ENCODE measurements around the gene HEXIM2. TPM values are rescaled to one million over a fixed set of nuclear protein-coding genes. Genes with fewer than 3 reads are reported as not detected.

HEXIM2 gene
- total and polyA plus RNA-seq, 2 of the 13 experiments (the other 11 are each of a cell fraction or from before 2014, with no cell fraction given): 27.1 to 32.4 TPM

GRCh38 chr17:45149037-45149668 lies 12.5 kb upstream of the HEXIM2 start (continued):
- TF ChIP-seq POLR2A (IDR thresholded peaks at IDR 0.05; ENCODE audit: insufficient read depth in 1 of 2, low read depth in 2 of 2, low read length in 2 of 2) (peak in 1 of 2 experiments; percentile 34; a peak in 2 of 4 replicates), SRSF9 (IDR thresholded peaks at IDR 0.05; ENCODE audit: borderline replicate concordance, insufficient read depth, low read depth, low read length, poor library complexity, severe bottlenecking) (no peak), ATRX (CRISPR knock-in tag; IDR thresholded peaks at IDR 0.05; ENCODE audit: borderline replicate concordance) (no peak), TFAP4 (IDR thresholded peaks at IDR 0.05; ENCODE audit: borderline replicate concordance, low read depth) (no peak; the same call in 1 of the 2 replicates), ZFP62 (CRISPR knock-in tag; IDR thresholded peaks at IDR 0.05) (no peak), FOXA1 (IDR thresholded peaks at IDR 0.05) (no peak), FOXA1 (CRISPR knock-in tag; IDR thresholded peaks at IDR 0.05) (peak; percentile 50), SAP130 (CRISPR knock-in tag; IDR thresholded peaks at IDR 0.05; ENCODE audit: low read depth) (peak; percentile 80), ZSCAN9 (CRISPR knock-in tag; IDR thresholded peaks at IDR 0.05; ENCODE audit: borderline replicate concordance) (peak; percentile 72), ZNF713 (CRISPR knock-in tag; IDR thresholded peaks at IDR 0.05) (no peak), PAX8 (CRISPR knock-in tag; IDR thresholded peaks at IDR 0.05; ENCODE audit: borderline replicate concordance) (no peak), ZMYM4 (CRISPR knock-in tag; IDR thresholded peaks at IDR 0.05) (no peak), ZNF274 (CRISPR knock-in tag; IDR thresholded peaks at IDR 0.05) (no peak), ZNF580 (CRISPR knock-in tag; IDR thresholded peaks at IDR 0.05; ENCODE audit: borderline replicate concordance, low read depth) (no peak; the same call in 1 of the 2 replicates), YEATS4 (CRISPR knock-in tag; IDR thresholded peaks at IDR 0.05; ENCODE audit: borderline replicate concordance) (no peak; the same call in 1 of the 2 replicates), ETV5 (CRISPR knock-in tag; IDR thresholded peaks at IDR 0.05; ENCODE audit: borderline replicate concordance) (peak; percentile 48), SP4 (CRISPR knock-in tag; IDR thresholded peaks at IDR 0.05) (0 out of 2 replicates have a peak, but pooled peaks have one; percentile 3), ZNF350 (CRISPR knock-in tag; IDR thresholded peaks at IDR 0.05; ENCODE audit: borderline replicate concordance, low read depth) (peak; percentile 37; the same call in 1 of the 2 replicates), PHF5A (CRISPR knock-in tag; IDR thresholded peaks at IDR 0.05; ENCODE audit: low read depth, unreplicated experiment) (peak; percentile 84), ZNF484 (CRISPR knock-in tag; IDR thresholded peaks at IDR 0.05; ENCODE audit: borderline replicate concordance, low read depth) (no peak), ZNF782 (CRISPR knock-in tag; IDR thresholded peaks at IDR 0.05; ENCODE audit: borderline replicate concordance) (0 out of 2 replicates have a peak, but pooled peaks have one; percentile 9), HCFC1 (IDR thresholded peaks at IDR 0.05; ENCODE audit: low read depth, low read length) (no peak), BCL6 (CRISPR knock-in tag; IDR thresholded peaks at IDR 0.05) (peak; percentile 89), ZBTB1 (CRISPR knock-in tag; IDR thresholded peaks at IDR 0.05; ENCODE audit: borderline replicate concordance) (no peak), SMAD9 (CRISPR knock-in tag; IDR thresholded peaks at IDR 0.05) (no peak), ZNF326 (CRISPR knock-in tag; IDR thresholded peaks at IDR 0.05; ENCODE audit: borderline replicate concordance) (no peak), FIP1L1 (IDR thresholded peaks at IDR 0.05; ENCODE audit: borderline replicate concordance, insufficient read depth, low read depth, low read length) (no peak), HNRNPK (IDR thresholded peaks at IDR 0.05; ENCODE audit: low read depth, low read length, poor library complexity, severe bottlenecking) (peak; percentile 39)
- TF ChIP-seq, protein P1, sequence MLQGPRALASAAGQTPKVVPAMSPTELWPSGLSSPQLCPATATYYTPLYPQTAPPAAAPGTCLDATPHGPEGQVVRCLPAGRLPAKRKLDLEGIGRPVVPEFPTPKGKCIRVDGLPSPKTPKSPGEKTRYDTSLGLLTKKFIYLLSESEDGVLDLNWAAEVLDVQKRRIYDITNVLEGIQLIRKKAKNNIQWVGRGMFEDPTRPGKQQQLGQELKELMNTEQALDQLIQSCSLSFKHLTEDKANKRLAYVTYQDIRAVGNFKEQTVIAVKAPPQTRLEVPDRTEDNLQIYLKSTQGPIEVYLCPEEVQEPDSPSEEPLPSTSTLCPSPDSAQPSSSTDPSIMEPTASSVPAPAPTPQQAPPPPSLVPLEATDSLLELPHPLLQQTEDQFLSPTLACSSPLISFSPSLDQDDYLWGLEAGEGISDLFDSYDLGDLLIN (CRISPR knock-in tag; IDR thresholded peaks at IDR 0.05; ENCODE audit: borderline replicate concordance): no peak
- TF ChIP-seq, protein P2, sequence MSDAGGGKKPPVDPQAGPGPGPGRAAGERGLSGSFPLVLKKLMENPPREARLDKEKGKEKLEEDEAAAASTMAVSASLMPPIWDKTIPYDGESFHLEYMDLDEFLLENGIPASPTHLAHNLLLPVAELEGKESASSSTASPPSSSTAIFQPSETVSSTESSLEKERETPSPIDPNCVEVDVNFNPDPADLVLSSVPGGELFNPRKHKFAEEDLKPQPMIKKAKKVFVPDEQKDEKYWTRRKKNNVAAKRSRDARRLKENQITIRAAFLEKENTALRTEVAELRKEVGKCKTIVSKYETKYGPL (CRISPR knock-in tag; IDR thresholded peaks at IDR 0.05): no peak
